Hepatocyte (in vitro differentiated cells): ENCODE data around the gene NUDT12. TPM values are rescaled to one million over a fixed set of nuclear protein-coding genes. Genes with fewer than 3 reads are reported as not detected.
A peak's percentile ranks its signal among the peaks of the same experiment; 100 is the strongest.

Source experiments
- DNase-seq: peaks from one replicate; pipeline ENCODE4 v3.0.0-alpha.2; 2016; ENCODE audit warnings: low spot score
- H2AFZ ChIP-seq: fragments of 200-600 bp; sonication (generic); 2 replicates; pipeline ENCODE4 v1.6.0; 2016; ENCODE audit warnings: antibody characterized with exemption, mild to moderate bottlenecking
- H3K27ac ChIP-seq: fragments of 200-600 bp; sonication (generic); 2 replicates; pipeline ENCODE4 v1.5.1; 2016; ENCODE audit warnings: mild to moderate bottlenecking
- H3K27me3 ChIP-seq: fragments of 200-600 bp; sonication (generic); 2 replicates; pipeline ENCODE4 v1.6.1; 2016
- H3K36me3 ChIP-seq: fragments of 200-600 bp; sonication (generic); replicated peaks from 2 replicates; pipeline ENCODE4 v1.5.1; 2016; ENCODE audit warnings: low read depth; ENCODE audit not compliant: insufficient read depth
- H3K4me1 ChIP-seq: fragments of 200-600 bp; sonication (generic); 2 replicates; pipeline ENCODE4 v1.5.1; 2016; ENCODE audit warnings: mild to moderate bottlenecking, moderate library complexity; ENCODE audit not compliant: insufficient read depth
- H3K4me2 ChIP-seq: fragments of 200-600 bp; sonication (generic); 2 replicates; pipeline ENCODE4 v1.6.0; 2016
- H3K4me3 ChIP-seq: fragments of 200-600 bp; sonication (generic); 2 replicates; pipeline ENCODE4 v1.5.1; 2016; ENCODE audit warnings: mild to moderate bottlenecking
- H3K79me2 ChIP-seq: fragments of 200-600 bp; sonication (generic); 2 replicates; pipeline ENCODE4 v1.6.0; 2017; ENCODE audit warnings: mild to moderate bottlenecking
- H3K9me2 ChIP-seq: fragments of 200-600 bp; sonication (generic); replicated peaks from 2 replicates; pipeline ENCODE4 v1.6.0; 2017; ENCODE audit warnings: mild to moderate bottlenecking; ENCODE audit not compliant: insufficient read depth
- H3K9me3 ChIP-seq: fragments of 200-600 bp; sonication (generic); 2 replicates; pipeline ENCODE4 v1.5.1; 2016; ENCODE audit warnings: low read depth, mild to moderate bottlenecking
- H4K20me1 ChIP-seq: fragments of 200-600 bp; sonication (generic); 2 replicates; pipeline ENCODE4 v1.6.0; 2016; ENCODE audit warnings: mild to moderate bottlenecking; ENCODE audit not compliant: insufficient read depth, poor library complexity, severe bottlenecking
- EZH2 ChIP-seq: fragments of 200-600 bp; sonication (generic); IDR thresholded peaks from 2 replicates; pipeline ENCODE4 v1.6.1; 2016; ENCODE audit warnings: antibody characterized with exemption, mild to moderate bottlenecking, borderline replicate concordance
- EZH2phosphoT487 ChIP-seq: fragments of 200-600 bp; sonication (generic); IDR thresholded peaks from one replicate; pipeline ENCODE4 v1.6.1; 2018; ENCODE audit warnings: antibody characterized with exemption, mild to moderate bottlenecking, low read depth, moderate library complexity; ENCODE audit not compliant: unreplicated experiment, severe bottlenecking
- WGBS: methylation state at CpG from one replicate; pipeline ENCODE4 v1.1.6; 2016; ENCODE audit warnings: low lambda C conversion rate; ENCODE audit errors: missing lambda C conversion rate; 5-methylcytosine and 5-hydroxymethylcytosine counted together
- polyA plus RNA-seq: library from polyadenylated mRNA; unstranded; fragments of >200 nt; fragmentation: Nextera tagmentation; extraction: Ambion mirVana; gene quantifications from 2 replicates; pipeline ENCODE4 v1.2.1, GENCODE V29; 2016
- total RNA-seq: library from RNA; depleted of rRNA; stranded (reverse); fragments of >200 nt; gene quantifications from 2 replicates; pipeline ENCODE4 v1.2.3, GENCODE V29; 2014
- TF ChIP-seq, protein P1 (sequence below): fragments of 200-600 bp; sonication (generic); IDR thresholded peaks from 2 replicates; pipeline ENCODE4 v1.5.1; 2016; ENCODE audit warnings: antibody characterized with exemption, mild to moderate bottlenecking; ENCODE audit not compliant: poor library complexity

The NUDT12 gene
- total and polyA plus RNA-seq, 2 experiments from 2014 or later: 7.2 to 38.9 TPM

DNA sequence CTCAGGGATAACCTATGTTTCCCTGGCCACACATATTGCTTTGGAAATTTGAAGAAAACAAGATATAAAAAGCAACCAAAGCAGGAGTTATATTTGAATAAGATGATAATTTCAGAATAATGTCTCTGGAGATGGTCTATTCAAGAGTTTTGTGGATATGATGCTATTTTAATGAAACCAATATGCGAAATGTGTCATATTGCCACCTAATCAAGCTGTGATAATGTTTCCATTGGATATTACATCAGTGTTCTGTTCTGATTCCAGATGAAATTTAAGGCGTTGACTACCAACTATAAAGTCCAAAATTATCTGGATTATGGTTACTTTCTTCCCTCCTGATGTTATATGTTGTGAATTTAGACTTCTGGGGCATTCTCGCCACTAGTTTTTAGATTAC lies 27.6 kb upstream of the NUDT12 start:
- Histone ChIP-seq H3K27me3 (no peaks in the 10 kb centered on the region), H4K20me1 (no peaks in the 10 kb centered on the region), H3K4me3 (no peak overlapping the region), H3K27ac (no peak overlapping the region), H3K9me2 (no peaks in the 10 kb centered on the region), H3K4me1 (no peaks in the 10 kb centered on the region), H3K36me3 (no peaks in the 10 kb centered on the region), H3K9me3 (no peaks in the 10 kb centered on the region), H3K4me2 (no peak overlapping the region), H3K79me2 (no peaks in the 10 kb centered on the region), H2AFZ (no peak overlapping the region)
- no peak for TF ChIP-seq EZH2phosphoT487
- TF ChIP-seq, protein P1, sequence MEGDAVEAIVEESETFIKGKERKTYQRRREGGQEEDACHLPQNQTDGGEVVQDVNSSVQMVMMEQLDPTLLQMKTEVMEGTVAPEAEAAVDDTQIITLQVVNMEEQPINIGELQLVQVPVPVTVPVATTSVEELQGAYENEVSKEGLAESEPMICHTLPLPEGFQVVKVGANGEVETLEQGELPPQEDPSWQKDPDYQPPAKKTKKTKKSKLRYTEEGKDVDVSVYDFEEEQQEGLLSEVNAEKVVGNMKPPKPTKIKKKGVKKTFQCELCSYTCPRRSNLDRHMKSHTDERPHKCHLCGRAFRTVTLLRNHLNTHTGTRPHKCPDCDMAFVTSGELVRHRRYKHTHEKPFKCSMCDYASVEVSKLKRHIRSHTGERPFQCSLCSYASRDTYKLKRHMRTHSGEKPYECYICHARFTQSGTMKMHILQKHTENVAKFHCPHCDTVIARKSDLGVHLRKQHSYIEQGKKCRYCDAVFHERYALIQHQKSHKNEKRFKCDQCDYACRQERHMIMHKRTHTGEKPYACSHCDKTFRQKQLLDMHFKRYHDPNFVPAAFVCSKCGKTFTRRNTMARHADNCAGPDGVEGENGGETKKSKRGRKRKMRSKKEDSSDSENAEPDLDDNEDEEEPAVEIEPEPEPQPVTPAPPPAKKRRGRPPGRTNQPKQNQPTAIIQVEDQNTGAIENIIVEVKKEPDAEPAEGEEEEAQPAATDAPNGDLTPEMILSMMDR: no peak
- TF ChIP-seq EZH2: no peak
- 87% methylated on average over 3 of the region's 3 CpGs for WGBS
- no peak for DNase-seq

DNA sequence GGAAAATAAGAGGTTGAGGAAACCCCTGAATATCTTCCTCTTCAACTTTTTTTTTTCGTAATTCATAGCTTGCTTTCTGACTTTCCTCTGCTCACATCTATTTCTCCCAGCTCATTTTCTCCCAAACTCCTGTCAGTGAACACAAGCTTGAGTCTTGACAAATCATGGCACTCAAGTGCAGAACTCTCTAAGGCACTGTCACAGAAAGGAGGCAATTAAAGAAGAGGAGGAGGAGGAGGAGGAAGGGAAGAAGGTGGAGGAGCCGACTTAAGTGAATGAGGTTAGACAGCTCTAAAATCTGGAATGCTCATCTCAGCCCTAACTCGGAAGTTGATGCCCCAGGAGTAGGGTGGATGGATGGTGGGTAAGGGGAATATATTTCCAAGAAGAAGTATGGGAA lies 27.2 kb upstream of the NUDT12 start:
- Histone ChIP-seq H3K4me1 (no peaks in the 10 kb centered on the region), H4K20me1 (no peaks in the 10 kb centered on the region), H3K27me3 (no peaks in the 10 kb centered on the region), H3K79me2 (no peaks in the 10 kb centered on the region), H3K4me3 (no peak overlapping the region), H2AFZ (no peak overlapping the region), H3K9me2 (no peaks in the 10 kb centered on the region), H3K27ac (no peak overlapping the region), H3K36me3 (no peaks in the 10 kb centered on the region), H3K4me2 (no peak overlapping the region), H3K9me3 (no peaks in the 10 kb centered on the region)
- 94% methylated on average over 3 of the region's 3 CpGs for WGBS
- TF ChIP-seq, protein P1: no peak
- no peak for DNase-seq

DNA sequence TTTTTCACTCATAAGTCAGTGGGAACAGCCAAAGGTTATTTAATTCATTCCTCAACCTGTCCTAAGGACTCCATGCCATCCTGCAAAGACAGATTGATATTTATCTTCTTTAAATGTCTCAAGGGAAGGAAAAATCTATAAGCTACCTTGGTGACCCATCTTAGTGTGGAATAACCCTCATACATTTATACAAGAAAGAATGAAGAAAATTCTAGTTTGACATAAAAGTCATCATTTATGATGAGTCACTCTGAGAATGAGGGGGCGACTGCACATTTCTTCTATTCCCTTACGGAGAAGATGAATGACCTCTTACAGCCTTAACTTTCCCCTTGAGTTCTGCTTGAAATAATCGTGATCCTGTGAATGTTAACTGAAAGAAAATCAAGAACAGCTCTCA lies 26.8 kb upstream of the NUDT12 start:
- H3K79me2 ChIP-seq: no peaks in the 10 kb centered on the region
- no peaks in the 10 kb centered on the region for H3K4me1 ChIP-seq
- no peak for DNase-seq
- H3K9me2 ChIP-seq: no peaks in the 10 kb centered on the region
- no peak overlapping the region for H3K4me3 ChIP-seq
- no peak overlapping the region for H2AFZ ChIP-seq
- H3K36me3 ChIP-seq: no peaks in the 10 kb centered on the region
- 75% methylated on average over 3 of the region's 3 CpGs for WGBS
- no peak overlapping the region for H3K4me2 ChIP-seq
- no peaks in the 10 kb centered on the region for H3K27me3 ChIP-seq
- H3K9me3 ChIP-seq: no peaks in the 10 kb centered on the region
- TF ChIP-seq EZH2phosphoT487 (no peak), EZH2 (no peak)
- TF ChIP-seq, protein P1: no peak
- no peak overlapping the region for H3K27ac ChIP-seq
- H4K20me1 ChIP-seq: no peaks in the 10 kb centered on the region

DNA sequence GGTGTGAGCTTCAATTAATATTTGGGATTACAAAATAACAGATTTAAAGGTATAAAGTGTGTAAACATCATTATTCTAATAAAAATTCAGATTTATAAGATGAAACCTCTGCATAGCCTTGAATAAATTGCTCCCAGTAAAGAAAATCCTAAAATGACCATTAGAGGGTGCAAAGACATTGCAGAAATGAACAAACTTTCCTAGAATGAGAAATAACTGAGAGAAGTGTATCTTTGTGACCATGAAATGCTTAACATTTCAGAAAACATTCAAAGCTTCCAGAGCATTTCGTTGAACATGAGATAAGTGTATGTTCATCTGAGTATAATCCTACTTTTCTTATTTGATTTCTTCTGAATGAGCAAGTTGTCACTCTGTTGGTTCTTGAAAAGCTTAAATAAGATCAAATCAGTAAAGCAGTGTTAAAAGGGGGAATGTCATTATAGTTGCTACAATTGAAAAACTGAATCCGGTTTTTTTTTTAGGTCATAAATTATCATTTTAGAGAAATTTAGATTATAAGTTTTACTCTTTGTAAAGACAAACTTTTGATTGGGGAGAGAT lies 24.7 kb upstream of the NUDT12 start:
- H3K9me2 ChIP-seq: no peaks in the 10 kb centered on the region
- no peak overlapping the region for H2AFZ ChIP-seq
- H4K20me1 ChIP-seq: no peaks in the 10 kb centered on the region
- no peaks in the 10 kb centered on the region for H3K4me1 ChIP-seq
- H3K4me2 ChIP-seq: no peak overlapping the region
- H3K27ac ChIP-seq: no peak overlapping the region
- H3K4me3 ChIP-seq: no peak overlapping the region
- peak; percentile 35 for DNase-seq
- 41% methylated on average over 2 of the region's 2 CpGs for WGBS
- no peaks in the 10 kb centered on the region for H3K79me2 ChIP-seq
- no peaks in the 10 kb centered on the region for H3K36me3 ChIP-seq
- no peaks in the 10 kb centered on the region for H3K27me3 ChIP-seq
- no peaks in the 10 kb centered on the region for H3K9me3 ChIP-seq
- TF ChIP-seq, protein P1: peak; percentile 78
- TF ChIP-seq EZH2 (no peak), EZH2phosphoT487 (no peak)
